ENCODE measurements around the gene LRTM2. TPM values are rescaled to one million over a fixed set of nuclear protein-coding genes. Genes with fewer than 3 reads are reported as not detected.

LRTM2 gene
- total RNA-seq, 1 experiment from 2014 or later: not detected

DNA sequence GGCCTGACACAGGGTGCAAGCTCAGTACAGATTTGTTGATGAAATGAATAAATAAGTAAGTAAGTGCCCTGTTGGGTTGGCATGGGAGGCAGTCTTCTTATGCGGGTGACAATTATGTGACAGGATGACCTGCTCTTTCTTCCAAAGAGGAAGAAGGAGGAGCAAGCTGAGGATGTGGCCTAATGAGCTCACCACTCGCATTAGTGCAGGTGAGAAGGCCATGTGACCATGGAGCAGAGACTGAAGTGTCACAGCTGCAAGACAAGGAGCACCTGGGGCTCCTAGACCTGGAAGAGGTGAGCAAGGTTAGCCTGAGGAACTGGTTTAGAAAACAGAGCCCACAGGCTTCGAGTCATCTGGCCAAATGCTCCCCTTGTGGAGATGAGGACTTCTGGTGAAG lies 34.9 kb downstream of the LRTM2 start:
- DNase-seq (ENCODE audit: low read depth in 1 of 2, low spot score in 2 of 2): no peak
- Histone ChIP-seq H3K4me3 (no peak overlapping the region), H3K9me3 (replicated peaks) (no peaks in the 10 kb centered on the region)

GRCh38 chr12:1857086-1857485 lies 36.7 kb downstream of the LRTM2 start:
- H3K36me3 ChIP-seq: no peaks in the 10 kb centered on the region
- no peaks in the 10 kb centered on the region for H3K9me3 ChIP-seq (replicated peaks)
- DNase-seq (ENCODE audit: low read depth in 1 of 2, low spot score in 2 of 2): no peak
- H3K4me1 ChIP-seq (replicated peaks): no peaks in the 10 kb centered on the region
- H3K27ac ChIP-seq: no peak overlapping the region
- peaks cover 85% of the 10 kb centered on the region for H3K27me3 ChIP-seq (replicated peaks)
- no peak overlapping the region for H3K4me3 ChIP-seq

More for the DNA sequence above, 34.9 kb downstream of the LRTM2 start:
- Histone ChIP-seq H3K4me1 (replicated peaks) (no peaks in the 10 kb centered on the region), H3K27ac (no peak overlapping the region), H3K27me3 (replicated peaks) (peaks cover 89% of the 10 kb centered on the region), H3K36me3 (no peaks in the 10 kb centered on the region)

- DNase-seq (ENCODE audit: low read depth in 1 of 2, low spot score in 2 of 2): no peak
- no peaks in the 10 kb centered on the region for H3K4me1 ChIP-seq (replicated peaks)
- peaks cover 83% of the 10 kb centered on the region for H3K27me3 ChIP-seq (replicated peaks)
- H3K36me3 ChIP-seq: no peaks in the 10 kb centered on the region
- H3K4me3 ChIP-seq: no peak overlapping the region
- H3K9me3 ChIP-seq (replicated peaks): no peaks in the 10 kb centered on the region
- H3K27ac ChIP-seq: no peak overlapping the region
Observed at GRCh38 chr12:1857821-1858220, 37.5 kb downstream of the LRTM2 start.

DNA sequence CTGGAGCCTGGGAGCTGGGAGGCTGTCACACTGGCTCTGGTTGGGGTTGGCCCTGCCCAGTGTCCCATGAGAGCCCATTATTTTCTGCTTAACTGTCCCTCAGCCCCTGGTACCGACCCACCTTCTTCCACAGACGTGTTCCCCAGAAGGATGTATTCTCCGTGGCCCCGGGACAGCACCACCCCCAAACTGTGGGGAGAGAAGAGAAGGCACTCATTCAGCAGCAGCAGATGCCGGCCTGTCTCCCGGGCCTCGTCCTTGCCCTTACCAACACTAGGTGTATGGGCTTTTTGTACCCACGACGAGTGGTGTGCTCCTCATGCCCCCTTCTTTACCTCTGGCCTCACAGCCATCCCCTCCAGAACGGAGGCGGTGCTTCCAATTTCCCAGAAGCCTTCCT lies 38.1 kb downstream of the LRTM2 start:
- H3K27ac ChIP-seq: no peak overlapping the region
- H3K27me3 ChIP-seq (replicated peaks): peaks cover 83% of the 10 kb centered on the region
- H3K4me1 ChIP-seq (replicated peaks): no peaks in the 10 kb centered on the region
- no peak for DNase-seq (ENCODE audit: low read depth in 1 of 2, low spot score in 2 of 2)
- no peaks in the 10 kb centered on the region for H3K9me3 ChIP-seq (replicated peaks)
- no peak overlapping the region for H3K4me3 ChIP-seq
- H3K36me3 ChIP-seq: no peaks in the 10 kb centered on the region

- Histone ChIP-seq H3K4me1 (replicated peaks) (no peaks in the 10 kb centered on the region), H3K36me3 (no peaks in the 10 kb centered on the region), H3K27ac (no peak overlapping the region), H3K27me3 (replicated peaks) (peaks cover 82% of the 10 kb centered on the region), H3K9me3 (replicated peaks) (no peaks in the 10 kb centered on the region), H3K4me3 (no peak overlapping the region)
- DNase-seq (ENCODE audit: low read depth in 1 of 2, low spot score in 2 of 2): no peak
Observed at GRCh38 chr12:1859643-1860042, 39.3 kb downstream of the LRTM2 start.

- H3K27me3 ChIP-seq (replicated peaks): peaks cover 69% of the 10 kb centered on the region
Observed at GRCh38 chr12:1862973-1863372, 42.6 kb downstream of the LRTM2 start.

DNA sequence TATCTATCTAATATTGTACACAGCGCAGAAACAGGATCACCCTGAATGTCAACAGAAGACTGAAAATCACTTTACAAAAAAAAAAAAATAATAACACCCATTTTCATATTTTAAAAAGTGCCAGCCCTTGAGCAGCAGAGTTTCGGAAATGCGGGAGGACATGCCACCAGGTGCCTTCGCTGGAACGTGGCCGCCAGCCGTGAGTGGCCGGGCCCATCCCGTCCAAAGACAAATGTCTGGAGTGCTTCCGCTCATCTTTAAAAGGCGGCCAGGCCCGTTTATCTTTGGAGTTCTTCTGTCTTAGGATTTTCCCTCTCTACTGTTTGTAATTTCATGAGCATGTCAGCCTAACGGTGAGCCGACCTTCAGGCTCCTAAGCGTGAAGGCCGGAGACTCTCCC lies 43.5 kb downstream of the LRTM2 start:
- Histone ChIP-seq H3K27me3 (replicated peaks) (peaks cover 67% of the 10 kb centered on the region), H3K27ac (no peak overlapping the region), H3K9me3 (replicated peaks) (peaks cover 5% of the 10 kb centered on the region; the same call in 1 of the 2 replicates), H3K36me3 (no peaks in the 10 kb centered on the region), H3K4me3 (no peak overlapping the region), H3K4me1 (replicated peaks) (no peaks in the 10 kb centered on the region)
- no peak for DNase-seq (ENCODE audit: low read depth in 1 of 2, low spot score in 2 of 2)

More at GRCh38 chr12:1862973-1863372, 42.6 kb downstream of the LRTM2 start:
- Histone ChIP-seq H3K27ac (no peak overlapping the region), H3K9me3 (replicated peaks) (no peaks in the 10 kb centered on the region), H3K36me3 (no peaks in the 10 kb centered on the region), H3K4me1 (replicated peaks) (no peaks in the 10 kb centered on the region), H3K4me3 (no peak overlapping the region)
- DNase-seq (ENCODE audit: low read depth in 1 of 2, low spot score in 2 of 2): no peak

GRCh38 chr12:1864456-1864855 lies 44.1 kb downstream of the LRTM2 start:
- H3K27ac ChIP-seq: no peak overlapping the region
- no peak for DNase-seq (ENCODE audit: low read depth in 1 of 2, low spot score in 2 of 2)
- H3K4me1 ChIP-seq (replicated peaks): no peaks in the 10 kb centered on the region
- no peaks in the 10 kb centered on the region for H3K36me3 ChIP-seq
- no peak overlapping the region for H3K4me3 ChIP-seq
- peaks cover 5% of the 10 kb centered on the region; the same call in 1 of the 2 replicates for H3K9me3 ChIP-seq (replicated peaks)
- H3K27me3 ChIP-seq (replicated peaks): peaks cover 61% of the 10 kb centered on the region

DNA sequence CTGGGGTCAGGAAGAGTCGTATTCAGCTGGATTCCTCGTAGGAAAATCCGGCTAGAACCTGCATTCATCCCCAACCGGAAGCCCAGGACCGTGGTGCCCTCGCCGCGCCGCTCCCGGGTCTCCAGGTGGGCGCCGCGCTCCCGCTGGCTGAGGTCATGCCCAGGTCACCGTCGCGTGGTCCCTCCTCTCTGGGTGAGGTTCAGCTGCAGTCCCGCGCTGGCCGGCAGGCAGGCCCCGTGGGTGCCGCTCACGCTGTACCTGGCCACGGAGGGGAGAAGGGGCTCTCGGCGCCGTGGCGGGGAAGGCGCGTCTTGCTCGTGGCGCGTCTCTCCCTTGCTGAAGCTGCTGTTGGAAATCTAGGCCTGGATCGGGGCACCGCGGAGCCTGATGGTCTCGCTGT lies 44.5 kb downstream of the LRTM2 start:
- no peak for DNase-seq (ENCODE audit: low read depth in 1 of 2, low spot score in 2 of 2)
- Histone ChIP-seq H3K27me3 (replicated peaks) (peaks cover 60% of the 10 kb centered on the region), H3K9me3 (replicated peaks) (peaks cover 5% of the 10 kb centered on the region; the same call in 1 of the 2 replicates), H3K36me3 (no peaks in the 10 kb centered on the region), H3K4me1 (replicated peaks) (no peaks in the 10 kb centered on the region), H3K27ac (no peak overlapping the region), H3K4me3 (no peak overlapping the region)

DNA sequence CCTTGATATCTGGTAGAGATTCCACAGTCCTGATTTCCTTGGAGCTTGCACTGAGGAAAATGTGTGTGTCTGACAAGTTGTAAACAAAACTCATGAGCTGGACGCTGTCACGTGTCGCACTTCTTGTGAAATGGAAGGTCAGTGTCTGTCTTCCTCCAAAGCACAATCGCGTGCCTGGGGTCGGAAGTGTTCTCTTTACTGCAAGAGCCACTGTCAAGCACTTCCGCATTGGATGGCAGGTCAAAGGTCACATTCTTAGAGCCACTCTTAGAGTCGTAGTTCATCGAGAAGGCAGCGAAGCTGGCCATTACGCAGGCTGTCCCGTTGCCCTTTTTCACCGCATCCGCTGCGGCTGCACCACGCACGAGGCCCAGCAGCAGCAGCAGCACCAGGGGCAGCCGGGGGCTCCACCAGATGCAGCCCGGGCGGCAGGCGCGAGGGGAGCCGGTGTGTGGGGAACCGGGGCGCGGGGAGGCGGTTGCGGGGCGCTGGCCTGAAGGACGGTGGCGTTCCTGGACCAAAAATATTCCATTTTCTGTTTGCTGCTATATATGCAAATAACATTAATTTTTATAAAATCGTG lies 45.0 kb downstream of the LRTM2 start:
- Histone ChIP-seq H3K4me3 (no peak overlapping the region), H3K36me3 (no peaks in the 10 kb centered on the region), H3K27ac (no peak overlapping the region), H3K27me3 (replicated peaks) (peaks cover 57% of the 10 kb centered on the region), H3K9me3 (replicated peaks) (peaks cover 5% of the 10 kb centered on the region; the same call in 1 of the 2 replicates), H3K4me1 (replicated peaks) (no peaks in the 10 kb centered on the region)
- no peak for DNase-seq (ENCODE audit: low read depth in 1 of 2, low spot score in 2 of 2)

GRCh38 chr12:1869145-1869544 lies 48.8 kb downstream of the LRTM2 start:
- no peaks in the 10 kb centered on the region for H3K4me1 ChIP-seq (replicated peaks)
- H3K27ac ChIP-seq: no peak overlapping the region
- H3K36me3 ChIP-seq: no peaks in the 10 kb centered on the region
- peaks cover 5% of the 10 kb centered on the region; the same call in 1 of the 2 replicates for H3K9me3 ChIP-seq (replicated peaks)
- no peak overlapping the region for H3K4me3 ChIP-seq
- DNase-seq (ENCODE audit: low read depth in 1 of 2, low spot score in 2 of 2): peak in 1 of 2 experiments; percentile 25
- H3K27me3 ChIP-seq (replicated peaks): peaks cover 34% of the 10 kb centered on the region

DNA sequence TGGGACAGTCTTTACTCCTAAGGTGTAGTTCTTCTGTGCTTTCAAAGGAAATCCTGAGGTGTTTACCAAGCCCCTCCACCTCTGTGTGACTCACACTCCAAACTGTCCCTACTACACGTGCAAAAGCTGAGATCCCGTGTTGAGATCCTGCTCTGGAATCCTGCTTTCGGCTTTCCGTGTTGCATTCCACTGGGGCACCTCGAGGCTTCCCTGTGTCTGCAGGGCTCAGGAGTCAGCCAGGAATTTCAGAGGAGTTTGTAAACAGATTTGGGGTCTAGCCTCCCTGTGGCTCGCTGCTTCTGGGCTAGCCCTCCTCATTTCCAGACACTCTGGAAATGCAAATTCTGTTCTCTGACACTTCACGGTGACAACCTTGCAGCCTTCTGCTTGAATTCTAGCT lies 49.7 kb downstream of the LRTM2 start:
- Histone ChIP-seq H3K4me1 (replicated peaks) (no peaks in the 10 kb centered on the region), H3K4me3 (no peak overlapping the region), H3K27me3 (replicated peaks) (peaks cover 38% of the 10 kb centered on the region), H3K9me3 (replicated peaks) (peaks cover 5% of the 10 kb centered on the region; the same call in 1 of the 2 replicates), H3K36me3 (no peaks in the 10 kb centered on the region), H3K27ac (no peak overlapping the region)
- DNase-seq (ENCODE audit: low read depth in 1 of 2, low spot score in 2 of 2): peak in 1 of 2 experiments; percentile 16

GRCh38 chr12:1870998-1871917 lies 50.9 kb downstream of the LRTM2 start:
- Histone ChIP-seq H3K4me3 (no peak overlapping the region), H3K36me3 (no peaks in the 10 kb centered on the region), H3K27ac (no peak overlapping the region), H3K9me3 (replicated peaks) (peaks cover 5% of the 10 kb centered on the region; the same call in 1 of the 2 replicates), H3K4me1 (replicated peaks) (no peaks in the 10 kb centered on the region), H3K27me3 (replicated peaks) (peaks cover 38% of the 10 kb centered on the region)
- DNase-seq (ENCODE audit: low read depth in 1 of 2, low spot score in 2 of 2): peak in 1 of 2 experiments; percentile 30

DNA sequence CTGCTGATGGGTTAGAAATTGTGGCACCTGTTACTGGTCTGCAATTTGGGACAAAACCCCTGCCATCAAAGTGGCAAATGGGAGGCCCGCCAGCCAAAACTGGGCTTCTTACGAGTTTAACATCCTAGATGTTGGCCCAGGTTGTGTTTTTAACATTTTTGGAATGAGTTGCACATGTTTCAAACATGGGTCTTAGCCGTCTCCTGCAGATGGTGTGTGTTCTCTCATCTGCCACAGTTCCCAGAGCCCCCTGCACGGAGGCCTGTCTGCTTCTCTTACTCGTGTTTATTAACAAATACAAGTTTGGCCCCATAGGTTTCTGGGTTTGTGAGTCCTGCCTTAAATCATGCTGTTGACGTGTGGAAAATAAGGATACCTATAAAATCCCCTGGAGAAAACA lies 51.6 kb downstream of the LRTM2 start:
- Histone ChIP-seq H3K27ac (no peak overlapping the region), H3K27me3 (replicated peaks) (peaks cover 40% of the 10 kb centered on the region), H3K9me3 (replicated peaks) (peaks cover 5% of the 10 kb centered on the region; the same call in 1 of the 2 replicates), H3K36me3 (no peaks in the 10 kb centered on the region), H3K4me1 (replicated peaks) (no peaks in the 10 kb centered on the region), H3K4me3 (no peak overlapping the region)
- DNase-seq (ENCODE audit: low read depth in 1 of 2, low spot score in 2 of 2): peak in 1 of 2 experiments; percentile 22

All from SJSA1 (cell line).